IPS-15b (cell line): ENCODE results near the gene MORC2.

ENCODE experiments used
- H3K27me3 ChIP-seq: one replicate; pipeline ENCODE4 v1.6.1; 2013; ENCODE audit warnings: low read length; ENCODE audit not compliant: control insufficient read depth, insufficient read depth
- H3K36me3 ChIP-seq: one replicate; pipeline ENCODE4 v1.6.1; 2013; ENCODE audit warnings: low read length; ENCODE audit not compliant: control insufficient read depth, insufficient read depth
- H3K4me1 ChIP-seq: one replicate; pipeline ENCODE4 v1.6.1; 2013; ENCODE audit warnings: mild to moderate bottlenecking, low read length; ENCODE audit not compliant: control insufficient read depth, insufficient read depth
- H3K4me3 ChIP-seq: one replicate; pipeline ENCODE4 v1.5.1; 2013; ENCODE audit warnings: low read depth, low read length
- H3K9ac ChIP-seq: one replicate; pipeline ENCODE4 v1.6.1; 2013; ENCODE audit warnings: low read depth, mild to moderate bottlenecking, low read length
- H3K9me3 ChIP-seq: one replicate; pipeline ENCODE4 v1.6.1; 2013; ENCODE audit warnings: mild to moderate bottlenecking, low read length; ENCODE audit not compliant: control insufficient read depth, insufficient read depth

Gene MORC2

DNA sequence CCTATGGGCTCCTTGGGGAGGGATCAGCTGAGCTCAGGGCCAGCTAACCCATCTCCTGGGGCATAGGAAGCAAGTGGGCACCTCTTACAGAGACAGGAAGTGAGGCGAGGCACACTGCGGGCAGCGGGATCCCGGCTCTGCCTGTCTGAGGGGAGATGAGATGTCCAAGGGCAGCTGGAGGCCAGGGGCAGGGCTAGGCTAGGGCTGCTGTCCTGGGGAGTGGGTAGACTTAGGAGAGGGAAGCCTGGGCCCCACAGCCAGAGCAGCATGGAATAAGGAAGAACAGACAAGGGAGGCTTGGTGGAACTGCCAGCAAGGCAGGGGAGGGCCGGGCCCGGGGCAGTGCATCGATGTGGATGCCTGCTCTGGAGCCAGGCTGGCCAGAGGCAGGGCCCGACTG lies 76.3 kb downstream of the MORC2 start:
- Histone ChIP-seq H3K27me3 (no peaks in the 10 kb centered on the region), H3K4me3 (no peak overlapping the region), H3K36me3 (peaks cover 19% of the 10 kb centered on the region), H3K9ac (no peak overlapping the region), H3K9me3 (no peaks in the 10 kb centered on the region), H3K4me1 (no peaks in the 10 kb centered on the region)

DNA sequence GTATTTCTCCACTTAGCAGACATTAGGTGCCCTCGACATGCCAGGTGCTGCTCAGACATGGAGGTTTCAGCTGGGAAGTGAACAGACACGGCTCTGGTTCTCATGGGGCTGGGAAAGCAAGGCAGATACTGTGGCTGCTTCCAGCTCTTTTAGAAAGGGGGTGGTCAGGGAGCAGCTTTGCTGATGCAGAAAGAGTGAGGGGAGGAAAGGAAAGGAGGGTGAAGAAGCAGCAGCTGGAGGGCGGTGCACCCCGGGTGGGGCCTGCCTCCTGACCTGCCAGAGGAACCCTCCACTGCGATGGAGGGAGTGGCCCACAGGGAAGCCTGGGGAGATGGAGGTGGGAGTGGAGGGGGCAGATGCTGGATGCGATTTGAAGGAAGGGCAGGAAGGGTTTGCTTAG lies 76.8 kb downstream of the MORC2 start:
- Histone ChIP-seq H3K4me3 (no peak overlapping the region), H3K4me1 (no peaks in the 10 kb centered on the region), H3K9ac (no peak overlapping the region), H3K36me3 (peaks cover 19% of the 10 kb centered on the region), H3K27me3 (no peaks in the 10 kb centered on the region), H3K9me3 (no peaks in the 10 kb centered on the region)

DNA sequence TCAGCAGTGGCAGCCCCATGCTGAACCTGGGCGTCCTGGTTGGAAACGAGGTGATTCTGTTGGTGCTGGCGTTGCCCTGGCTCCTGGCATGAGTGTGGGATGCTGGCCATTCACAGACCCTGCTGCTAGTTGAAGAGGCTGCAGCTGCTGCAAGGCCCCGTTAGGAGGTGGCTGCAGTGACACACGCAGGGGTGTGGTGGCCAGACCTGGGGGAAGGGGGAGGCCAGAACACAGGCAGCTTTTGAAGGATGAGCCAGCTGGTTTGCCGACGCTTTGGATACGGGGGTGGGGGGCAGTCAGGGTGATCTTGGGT lies 77.2 kb downstream of the MORC2 start:
- Histone ChIP-seq H3K4me1 (no peaks in the 10 kb centered on the region), H3K9me3 (no peaks in the 10 kb centered on the region), H3K4me3 (no peak overlapping the region), H3K9ac (no peak overlapping the region), H3K27me3 (no peaks in the 10 kb centered on the region), H3K36me3 (peaks cover 19% of the 10 kb centered on the region)

DNA sequence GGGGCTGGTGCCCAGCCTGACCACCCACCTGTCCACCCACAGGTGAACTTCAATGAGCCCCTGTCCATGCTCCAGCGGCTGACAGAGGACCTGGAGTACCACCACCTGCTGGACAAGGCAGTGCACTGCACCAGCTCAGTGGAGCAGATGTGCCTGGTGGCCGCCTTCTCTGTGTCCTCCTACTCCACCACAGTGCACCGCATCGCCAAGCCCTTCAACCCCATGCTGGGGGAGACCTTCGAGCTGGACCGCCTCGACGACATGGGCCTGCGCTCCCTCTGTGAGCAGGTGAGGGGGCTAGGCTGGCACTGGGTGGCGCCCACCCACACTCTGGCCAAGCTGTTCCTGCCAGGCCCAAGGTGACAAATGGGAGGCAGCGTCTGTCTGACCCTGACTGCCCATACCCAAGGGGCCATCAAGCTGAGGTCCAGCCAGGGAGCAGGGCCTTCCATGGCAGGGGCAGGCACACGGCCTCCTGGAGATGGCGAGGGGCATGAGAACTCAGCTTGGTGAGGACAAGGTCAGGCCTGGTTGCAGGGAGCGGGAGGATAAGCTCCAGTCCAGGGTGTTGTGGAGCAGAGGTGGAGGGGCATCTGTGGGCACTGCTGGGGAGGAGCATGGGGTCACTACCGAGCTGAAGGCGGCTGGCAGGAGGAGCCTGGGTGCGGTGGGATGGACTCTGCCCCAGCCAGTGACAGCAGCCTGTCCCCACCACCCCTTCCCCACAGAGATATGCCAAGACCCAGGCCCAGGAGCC lies 77.7 kb downstream of the MORC2 start:
- H3K4me1 ChIP-seq = no peaks in the 10 kb centered on the region
- no peak overlapping the region for H3K4me3 ChIP-seq
- H3K36me3 ChIP-seq = peaks cover 19% of the 10 kb centered on the region
- no peaks in the 10 kb centered on the region for H3K27me3 ChIP-seq
- H3K9me3 ChIP-seq = no peaks in the 10 kb centered on the region
- H3K9ac ChIP-seq = no peak overlapping the region

DNA sequence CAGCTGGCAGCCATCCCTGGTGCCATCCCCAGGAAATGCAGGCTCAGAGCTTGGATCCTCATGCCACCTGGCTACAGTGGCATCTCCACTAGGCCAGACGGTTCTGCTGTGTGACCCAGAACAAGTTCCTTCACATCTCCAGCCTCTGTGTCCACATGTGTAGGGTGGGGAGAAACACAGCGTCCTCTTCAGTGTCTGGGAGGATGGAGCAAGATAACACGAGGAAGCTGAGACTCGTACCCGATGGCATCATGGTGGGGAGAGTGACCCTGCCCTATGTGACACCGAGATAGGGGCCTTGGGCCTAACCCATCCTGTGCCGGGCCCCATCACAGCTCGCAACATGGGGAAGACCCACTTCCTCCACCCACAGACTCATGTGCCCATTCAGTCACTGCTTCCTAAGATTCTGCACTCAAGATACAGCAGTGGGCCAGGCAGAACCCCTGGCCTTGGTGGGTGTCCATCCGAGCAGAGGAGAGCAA lies 78.5 kb downstream of the MORC2 start:
- Histone ChIP-seq H3K27me3 (no peaks in the 10 kb centered on the region), H3K9ac (no peak overlapping the region), H3K4me3 (no peak overlapping the region), H3K4me1 (no peaks in the 10 kb centered on the region), H3K9me3 (no peaks in the 10 kb centered on the region), H3K36me3 (peaks cover 19% of the 10 kb centered on the region)

DNA sequence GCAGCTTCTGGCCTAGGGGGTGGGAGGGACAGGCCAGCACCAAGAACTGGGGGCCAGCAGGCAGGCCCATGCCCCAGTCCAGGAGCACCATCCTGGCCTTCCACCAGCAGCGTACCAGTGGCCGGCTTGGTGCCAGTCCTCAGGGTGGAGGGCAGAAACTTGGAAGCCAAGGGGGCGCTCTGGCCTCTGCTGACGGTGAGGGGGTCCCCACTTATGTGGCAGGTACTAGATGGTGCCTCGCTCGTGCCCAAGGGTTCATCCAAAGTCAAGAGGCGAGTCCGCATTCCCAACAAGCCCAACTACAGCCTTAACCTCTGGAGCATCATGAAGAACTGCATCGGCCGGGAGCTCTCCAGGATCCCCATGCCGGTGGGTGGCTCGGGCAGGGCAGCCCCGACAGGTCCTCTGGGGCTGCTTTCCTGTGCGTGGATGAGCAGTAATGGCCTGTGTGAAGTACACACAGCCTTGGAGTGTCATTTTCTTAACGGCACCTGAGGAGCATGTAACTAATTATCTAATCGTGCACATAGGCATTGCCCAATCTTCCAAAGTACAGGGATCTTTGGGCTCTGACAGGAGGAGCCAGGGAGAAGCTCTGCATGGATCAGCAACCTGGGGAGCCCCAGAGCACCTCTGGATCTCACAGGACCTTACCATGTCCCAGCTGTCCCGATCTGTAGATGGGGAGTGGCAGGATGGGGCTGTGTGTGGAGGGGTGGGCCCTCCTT lies 79.1 kb downstream of the MORC2 start:
- H3K4me3 ChIP-seq = no peak overlapping the region

DNA sequence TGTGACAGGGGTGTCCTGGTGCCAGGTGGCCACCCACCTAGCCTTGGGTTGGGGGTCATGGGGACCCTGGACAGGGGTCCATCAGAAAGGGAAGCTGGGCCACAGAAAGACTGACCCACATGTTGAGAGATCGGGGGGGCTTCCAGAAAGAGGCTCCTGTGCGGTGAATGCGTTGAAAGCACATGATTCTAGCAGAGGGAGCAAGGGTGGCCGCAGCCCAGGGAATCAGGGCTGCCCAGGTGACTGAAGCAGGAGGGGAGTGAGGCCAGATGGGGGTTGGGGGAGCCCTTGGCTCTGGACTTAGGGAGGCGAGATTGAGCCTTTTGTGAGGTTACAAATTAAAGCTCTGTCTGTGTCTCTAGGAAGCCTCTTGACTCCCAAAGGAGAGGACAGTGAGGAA lies 80.7 kb downstream of the MORC2 start:
- Histone ChIP-seq H3K27me3 (no peaks in the 10 kb centered on the region), H3K36me3 (peaks cover 13% of the 10 kb centered on the region), H3K9me3 (no peaks in the 10 kb centered on the region), H3K9ac (no peak overlapping the region), H3K4me3 (no peak overlapping the region), H3K4me1 (no peaks in the 10 kb centered on the region)

More for the DNA sequence above, 79.1 kb downstream of the MORC2 start:
- Histone ChIP-seq H3K9me3 (no peaks in the 10 kb centered on the region), H3K9ac (no peak overlapping the region), H3K36me3 (peaks cover 19% of the 10 kb centered on the region), H3K27me3 (no peaks in the 10 kb centered on the region), H3K4me1 (no peaks in the 10 kb centered on the region)

DNA sequence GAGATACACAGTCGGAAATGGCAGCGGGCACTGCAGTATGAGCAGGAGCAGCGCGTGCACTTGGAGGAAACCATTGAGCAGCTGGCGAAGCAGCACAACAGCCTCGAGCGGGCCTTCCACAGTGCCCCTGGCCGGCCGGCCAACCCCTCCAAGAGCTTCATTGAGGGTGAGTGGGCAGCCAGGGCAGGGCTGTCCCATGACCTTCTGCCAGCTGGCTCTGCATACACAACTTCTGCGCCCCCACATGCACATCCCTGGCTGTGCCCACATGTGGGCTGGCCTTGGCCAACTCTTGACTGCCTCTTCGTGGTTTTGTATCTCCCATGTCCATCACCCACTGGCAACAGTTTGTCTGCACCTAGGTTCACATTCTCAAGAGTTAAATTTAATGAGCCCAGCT lies 81.1 kb downstream of the MORC2 start:
- peaks cover 11% of the 10 kb centered on the region for H3K36me3 ChIP-seq
- no peaks in the 10 kb centered on the region for H3K9me3 ChIP-seq
- H3K9ac ChIP-seq = no peak overlapping the region
- no peaks in the 10 kb centered on the region for H3K27me3 ChIP-seq
- H3K4me1 ChIP-seq = no peaks in the 10 kb centered on the region
- no peak overlapping the region for H3K4me3 ChIP-seq

DNA sequence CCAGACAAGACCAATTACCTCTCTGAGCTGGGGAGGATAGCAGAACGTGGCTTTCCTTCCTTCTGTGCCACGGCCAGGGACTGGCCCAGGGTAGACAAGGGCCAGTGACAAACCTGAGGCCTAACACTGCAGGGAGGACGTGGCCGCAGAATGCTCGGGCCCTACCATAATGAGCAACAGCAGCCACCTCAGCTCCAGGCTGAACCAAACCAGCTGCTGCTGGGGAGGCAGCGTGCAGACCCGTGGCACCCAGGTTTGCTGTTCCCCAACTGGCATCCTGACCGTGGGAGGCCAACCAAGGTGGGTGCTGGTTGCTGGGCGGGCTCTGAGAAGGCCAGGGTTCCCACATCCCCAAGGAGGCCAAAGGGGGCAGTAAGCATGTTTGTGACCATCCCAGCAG lies 83.0 kb downstream of the MORC2 start:
- Histone ChIP-seq H3K36me3 (peaks cover 9% of the 10 kb centered on the region), H3K9me3 (no peaks in the 10 kb centered on the region), H3K27me3 (no peaks in the 10 kb centered on the region), H3K4me1 (no peaks in the 10 kb centered on the region), H3K4me3 (no peak overlapping the region), H3K9ac (no peak overlapping the region)

DNA sequence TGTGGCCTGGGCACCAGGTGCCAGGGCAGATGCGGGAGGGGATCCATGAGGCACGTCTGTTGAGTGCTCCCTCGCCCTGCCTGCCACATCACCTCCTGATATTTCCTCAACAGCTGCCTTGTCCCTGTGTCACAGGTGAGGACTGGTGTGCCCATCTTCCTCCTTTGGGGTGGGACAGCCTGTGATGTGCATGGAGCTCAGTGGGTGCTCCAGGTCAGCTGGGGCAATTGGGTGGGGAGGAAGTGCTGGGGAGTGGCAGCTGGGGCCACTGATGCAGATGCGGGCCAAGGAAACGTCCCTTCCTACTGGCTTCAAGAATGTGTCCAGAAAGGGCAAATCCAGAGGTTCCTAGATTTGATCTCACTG lies 83.6 kb downstream of the MORC2 start:
- H3K36me3 ChIP-seq = peaks cover 9% of the 10 kb centered on the region
- no peak overlapping the region for H3K4me3 ChIP-seq
- no peak overlapping the region for H3K9ac ChIP-seq
- no peaks in the 10 kb centered on the region for H3K4me1 ChIP-seq
- no peaks in the 10 kb centered on the region for H3K27me3 ChIP-seq
- H3K9me3 ChIP-seq = no peaks in the 10 kb centered on the region

DNA sequence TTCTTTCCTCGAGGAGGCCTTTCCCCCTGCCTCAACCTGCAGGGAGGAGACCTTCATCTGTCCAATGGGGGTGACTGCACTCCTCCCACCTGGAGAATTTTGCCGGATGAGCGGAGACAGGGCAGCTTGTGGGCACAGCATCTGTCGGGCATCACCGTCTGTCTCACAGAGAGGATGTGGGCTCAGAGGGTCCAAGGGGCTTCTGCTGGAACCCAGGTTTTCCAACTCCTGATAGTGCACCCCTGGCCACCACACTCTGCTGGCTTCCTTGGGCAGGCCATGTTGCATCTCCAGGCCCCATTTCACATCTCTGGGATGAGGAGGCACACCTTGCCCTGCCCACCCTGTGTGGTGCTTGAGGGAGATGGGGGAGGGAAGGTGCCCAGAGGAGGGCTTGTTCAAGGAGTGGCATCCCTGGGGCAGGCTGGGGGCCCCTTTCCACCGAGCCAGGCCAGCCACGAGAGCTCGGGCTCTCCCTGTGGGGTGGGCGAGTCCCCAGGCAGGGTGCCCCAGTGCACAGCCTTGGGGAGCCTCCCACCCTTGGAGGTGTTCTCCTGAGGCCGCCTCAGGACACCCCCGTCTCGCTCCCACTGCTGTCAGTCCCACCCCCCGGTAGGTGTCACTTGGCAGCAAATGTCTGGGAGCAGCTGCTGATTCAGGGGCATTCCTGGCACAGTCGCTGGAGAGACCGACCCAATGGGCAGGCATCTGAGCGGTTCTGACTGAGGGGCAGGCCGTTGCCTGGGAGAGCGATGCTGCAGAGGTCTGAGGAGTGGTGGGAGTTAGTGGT lies 84.2 kb downstream of the MORC2 start:
- Histone ChIP-seq H3K27me3 (no peaks in the 10 kb centered on the region), H3K9ac (peak overlapping the region; percentile 12), H3K4me3 (no peak overlapping the region), H3K4me1 (no peaks in the 10 kb centered on the region), H3K36me3 (peaks cover 9% of the 10 kb centered on the region), H3K9me3 (no peaks in the 10 kb centered on the region)
